Osteoblast (primary cell): ENCODE results near the gene KRTAP20-4. TPM values are rescaled to one million over a fixed set of nuclear protein-coding genes. Genes with fewer than 3 reads are reported as not detected.

ENCODE experiments used
- DNase-seq: peaks from one replicate; pipeline ENCODE4 v3.0.0; 2011; ENCODE audit warnings: low spot score, mixed read lengths; ENCODE audit not compliant: insufficient read length; ENCODE audit errors: missing footprints
- H2AFZ ChIP-seq: 2 replicates; pipeline ENCODE4 v1.6.0; 2011; ENCODE audit warnings: mild to moderate bottlenecking, low read length
- H3K27ac ChIP-seq: 2 replicates; pipeline ENCODE4 v1.5.1; 2011; ENCODE audit warnings: mild to moderate bottlenecking, low read depth, low read length, moderate library complexity
- H3K27me3 ChIP-seq: 2 replicates; pipeline ENCODE4 v1.6.0; 2012; ENCODE audit warnings: mild to moderate bottlenecking, control low read depth, inconsistent platforms, low read length, moderate library complexity; ENCODE audit not compliant: insufficient read depth
- H3K36me3 ChIP-seq: 2 replicates; pipeline ENCODE4 v1.5.1; 2011; ENCODE audit warnings: mild to moderate bottlenecking, low read length, control low read depth, moderate library complexity; ENCODE audit not compliant: insufficient read depth
- H3K4me1 ChIP-seq: 2 replicates; pipeline ENCODE4 v1.5.1; 2011; ENCODE audit warnings: mild to moderate bottlenecking, low read length, control low read depth, moderate library complexity; ENCODE audit not compliant: insufficient read depth
- H3K4me2 ChIP-seq: 2 replicates; pipeline ENCODE4 v1.6.0; 2011; ENCODE audit warnings: mild to moderate bottlenecking, low read length; ENCODE audit not compliant: insufficient read depth
- H3K4me3 ChIP-seq: fragments of 200-600 bp; sonication (generic); 3 replicates; pipeline ENCODE4 v1.5.1; 2012; ENCODE audit warnings: mild to moderate bottlenecking, low read length, inconsistent platforms; ENCODE audit not compliant: insufficient read depth
- H3K79me2 ChIP-seq: 2 replicates; pipeline ENCODE4 v1.6.0; 2012; ENCODE audit warnings: mild to moderate bottlenecking, low read length, control low read depth, inconsistent platforms; ENCODE audit not compliant: insufficient read depth
- H3K9me3 ChIP-seq: 2 replicates; pipeline ENCODE4 v1.5.1; 2011; ENCODE audit warnings: low read depth, low read length, control low read depth
- H4K20me1 ChIP-seq: 2 replicates; pipeline ENCODE4 v1.6.0; 2012; ENCODE audit warnings: mild to moderate bottlenecking, low read length, control low read depth; ENCODE audit not compliant: insufficient read depth
- total RNA-seq: library from RNA; depleted of rRNA; stranded (reverse); fragments of >200 nt; gene quantifications from 2 replicates; pipeline ENCODE4 v1.2.3, GENCODE V29; 2012
- TF ChIP-seq, protein P1 (sequence below): IDR thresholded peaks from 2 replicates; pipeline ENCODE4 v1.5.1; 2011; ENCODE audit warnings: mild to moderate bottlenecking, low read depth, low read length, moderate library complexity; ENCODE audit errors: extremely low read depth

Gene KRTAP20-4
- total RNA-seq, 1 donor = not detected

DNA sequence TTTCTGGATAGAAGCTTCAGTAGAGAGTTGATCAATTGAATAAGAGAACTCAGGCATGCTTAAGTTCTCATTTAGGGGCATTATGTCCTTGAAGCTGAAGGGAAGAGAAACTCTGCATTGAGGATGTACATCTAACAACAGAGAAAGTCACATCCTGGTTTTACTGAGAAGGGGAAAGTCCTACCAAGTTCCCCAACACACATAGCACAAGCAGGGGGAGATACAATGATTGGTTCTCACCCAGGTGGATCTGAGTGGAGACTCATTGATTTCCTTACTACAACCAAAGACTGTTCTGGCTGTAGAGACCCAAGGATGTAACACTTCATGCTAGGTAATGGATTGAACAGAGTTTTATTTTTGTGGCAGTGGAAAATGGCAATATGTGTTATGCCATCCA is 5.2 kb upstream of the KRTAP20-4 start:
- Histone ChIP-seq H3K4me3 (no peak overlapping the region), H3K36me3 (no peaks in the 10 kb centered on the region), H3K4me1 (no peaks in the 10 kb centered on the region), H3K27me3 (no peaks in the 10 kb centered on the region), H3K9me3 (peaks cover 8% of the 10 kb centered on the region), H4K20me1 (no peaks in the 10 kb centered on the region), H2AFZ (no peak overlapping the region), H3K4me2 (no peak overlapping the region), H3K27ac (no peak overlapping the region), H3K79me2 (no peaks in the 10 kb centered on the region)
- DNase-seq = no peak
- TF ChIP-seq, protein P1, sequence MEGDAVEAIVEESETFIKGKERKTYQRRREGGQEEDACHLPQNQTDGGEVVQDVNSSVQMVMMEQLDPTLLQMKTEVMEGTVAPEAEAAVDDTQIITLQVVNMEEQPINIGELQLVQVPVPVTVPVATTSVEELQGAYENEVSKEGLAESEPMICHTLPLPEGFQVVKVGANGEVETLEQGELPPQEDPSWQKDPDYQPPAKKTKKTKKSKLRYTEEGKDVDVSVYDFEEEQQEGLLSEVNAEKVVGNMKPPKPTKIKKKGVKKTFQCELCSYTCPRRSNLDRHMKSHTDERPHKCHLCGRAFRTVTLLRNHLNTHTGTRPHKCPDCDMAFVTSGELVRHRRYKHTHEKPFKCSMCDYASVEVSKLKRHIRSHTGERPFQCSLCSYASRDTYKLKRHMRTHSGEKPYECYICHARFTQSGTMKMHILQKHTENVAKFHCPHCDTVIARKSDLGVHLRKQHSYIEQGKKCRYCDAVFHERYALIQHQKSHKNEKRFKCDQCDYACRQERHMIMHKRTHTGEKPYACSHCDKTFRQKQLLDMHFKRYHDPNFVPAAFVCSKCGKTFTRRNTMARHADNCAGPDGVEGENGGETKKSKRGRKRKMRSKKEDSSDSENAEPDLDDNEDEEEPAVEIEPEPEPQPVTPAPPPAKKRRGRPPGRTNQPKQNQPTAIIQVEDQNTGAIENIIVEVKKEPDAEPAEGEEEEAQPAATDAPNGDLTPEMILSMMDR = no peak

DNA sequence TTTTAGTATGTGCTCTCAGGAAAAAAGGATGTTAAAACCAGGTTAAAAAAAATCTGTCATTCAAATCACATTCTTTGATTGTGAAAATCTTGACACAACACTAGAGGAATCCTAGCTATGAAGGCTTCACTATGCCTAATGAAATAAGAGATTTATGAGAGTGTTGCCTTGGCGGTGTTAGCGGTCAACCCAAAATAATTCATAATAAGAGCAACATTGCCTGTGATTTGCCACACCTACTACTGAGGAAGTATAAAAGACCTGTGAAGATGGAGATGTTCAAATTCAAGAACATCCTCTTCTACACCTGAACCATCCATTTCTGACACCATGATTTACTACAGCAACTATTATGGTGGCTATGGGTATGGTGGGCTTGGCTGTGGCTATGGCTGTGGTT is 4.3 kb upstream of the KRTAP20-4 start, which contains the start of gene KRTAP20-1:
KRTAP20-1 (plus strand) TSS at position 301 of the 400 bp plus-strand sequence; CDS start at position 331, 30 bp downstream.
- Histone ChIP-seq H4K20me1 (no peaks in the 10 kb centered on the region), H3K9me3 (peaks cover 8% of the 10 kb centered on the region), H3K79me2 (no peaks in the 10 kb centered on the region), H3K27me3 (no peaks in the 10 kb centered on the region), H3K27ac (no peak within 1 kb of the TSS), H3K4me2 (no peak within 1 kb of the TSS), H3K4me3 (no peak within 1 kb of the TSS), H3K36me3 (no peaks in the 10 kb centered on the region), H2AFZ (no peak within 1 kb of the TSS), H3K4me1 (no peaks in the 10 kb centered on the region)
- TF ChIP-seq, protein P1 = no peak
- peak; percentile 18 for DNase-seq

DNA sequence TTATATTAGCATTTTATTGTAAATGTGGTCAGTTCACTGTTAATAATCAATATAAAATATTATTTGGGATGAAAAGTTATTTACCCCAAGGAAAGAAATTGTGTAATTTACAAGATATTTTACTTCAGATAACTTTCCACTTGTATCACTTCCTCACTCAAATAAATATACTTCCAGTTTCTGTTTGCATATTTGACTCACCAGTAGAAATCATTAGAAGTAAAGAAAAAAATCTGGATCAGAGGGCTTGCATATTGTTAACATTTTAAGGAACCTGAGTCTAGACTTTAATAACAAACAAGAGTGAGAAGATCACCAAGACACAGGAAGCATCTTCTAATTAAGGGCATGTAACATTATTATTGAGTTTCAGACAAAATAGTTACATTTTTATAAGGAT is 347 bp upstream of the KRTAP20-4 start:
- no peak for DNase-seq
- Histone ChIP-seq H3K36me3 (no peaks in the 10 kb centered on the region), H3K4me1 (no peaks in the 10 kb centered on the region), H2AFZ (no peak overlapping the region), H3K9me3 (peaks cover 5% of the 10 kb centered on the region), H3K27me3 (no peaks in the 10 kb centered on the region), H3K79me2 (no peaks in the 10 kb centered on the region), H3K4me2 (no peak overlapping the region), H3K27ac (no peak overlapping the region), H4K20me1 (no peaks in the 10 kb centered on the region), H3K4me3 (no peak overlapping the region)
- TF ChIP-seq, protein P1 = no peak

DNA sequence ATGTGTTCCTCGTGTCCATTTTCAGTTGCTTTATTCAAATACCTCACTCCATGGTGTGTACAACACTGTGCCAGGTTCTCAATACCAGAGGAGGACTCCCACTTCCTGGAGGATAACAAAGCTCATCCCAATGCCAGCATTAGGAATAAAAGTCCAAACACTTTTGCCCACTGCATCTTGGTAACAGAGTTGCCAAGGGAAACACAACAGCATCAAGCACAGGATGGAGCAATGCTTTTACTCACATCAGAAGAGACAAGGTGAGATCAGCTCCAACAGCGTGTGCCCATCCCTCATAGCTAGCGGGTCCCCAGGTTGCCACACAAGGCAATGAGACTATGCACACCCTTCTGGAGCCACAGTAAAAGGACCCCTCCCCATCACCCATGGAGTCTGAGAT is 2.9 kb downstream of the KRTAP20-4 start:
- H3K36me3 ChIP-seq = no peaks in the 10 kb centered on the region
- H2AFZ ChIP-seq = no peak overlapping the region
- no peaks in the 10 kb centered on the region for H3K4me1 ChIP-seq
- H3K27me3 ChIP-seq = no peaks in the 10 kb centered on the region
- no peak for DNase-seq
- no peaks in the 10 kb centered on the region for H3K79me2 ChIP-seq
- no peak overlapping the region for H3K4me3 ChIP-seq
- no peaks in the 10 kb centered on the region for H3K9me3 ChIP-seq
- H4K20me1 ChIP-seq = no peaks in the 10 kb centered on the region
- no peak overlapping the region for H3K4me2 ChIP-seq
- H3K27ac ChIP-seq = no peak overlapping the region
- TF ChIP-seq, protein P1 = no peak
